Measurements from ENCODE around the gene SLC17A2. TPM values are rescaled to one million over a fixed set of nuclear protein-coding genes. Genes with fewer than 3 reads are reported as not detected.

The SLC17A2 gene
- total and polyA plus RNA-seq, 2 donors (not counting 1 experiment from before 2014, with no cell fraction given): not detected

- Histone ChIP-seq H3K27me3 (replicated peaks in 1 of 4; ENCODE audit: control extremely low read depth in 1 of 4, control insufficient read depth in 3 of 4, insufficient read depth in 4 of 4, low read length in 3 of 4) (no peaks in the 10 kb centered on the region), H3K36me3 (replicated peaks in 1 of 2; ENCODE audit: control extremely low read depth in 1 of 2, control insufficient read depth in 1 of 2, extremely low read depth in 1 of 2, insufficient read depth in 2 of 2, low read length in 1 of 2) (no peaks in the 10 kb centered on the region), H4K20me1 (ENCODE audit: control insufficient read depth, insufficient read depth, low read length, poor library complexity, severe bottlenecking) (no peaks in the 10 kb centered on the region), H2AFZ (ENCODE audit: insufficient read depth, low read depth, low read length, poor library complexity, severe bottlenecking) (no peak overlapping the region), H3K4me2 (replicated peaks; ENCODE audit: low read depth, low read length, poor library complexity, severe bottlenecking) (no peak overlapping the region), H3K9ac (ENCODE audit: low read length) (no peak overlapping the region), H3K9me3 (ENCODE audit: control extremely low read depth in 1 of 3, control insufficient read depth in 2 of 3, insufficient read depth in 1 of 3, low read length in 2 of 3) (no peaks in the 10 kb centered on the region), H3K4me1 (ENCODE audit: control insufficient read depth in 2 of 2, insufficient read depth in 2 of 2, low read length in 2 of 2) (no peaks in the 10 kb centered on the region), H3K79me2 (ENCODE audit: control insufficient read depth, insufficient read depth, low read length) (no peaks in the 10 kb centered on the region), H3K27ac (ENCODE audit: low read length in 2 of 2) (no peak overlapping the region), H3K4me3 (ENCODE audit: control extremely low read depth in 1 of 5, extremely low read depth in 1 of 5, insufficient read depth in 1 of 5, low read depth in 2 of 5, low read length in 4 of 5) (no peak overlapping the region)
- no peak overlapping the region for H3K4me3 Mint-ChIP-seq
- no peaks in the 10 kb centered on the region for H3K9me3 Mint-ChIP-seq (ENCODE audit: insufficient read depth)
- no peak for TF ChIP-seq EZH2 (IDR thresholded peaks at IDR 0.05; ENCODE audit: borderline replicate concordance, insufficient read depth, low read depth, low read length, poor library complexity, severe bottlenecking)
- no peak for TF ChIP-seq CTCF (IDR thresholded peaks at IDR 0.05)
- no peaks in the 10 kb centered on the region for H3K4me1 Mint-ChIP-seq
- peaks cover 10% of the 10 kb centered on the region for H3K27me3 Mint-ChIP-seq
- ChIA-PET CTCF (no interaction called here), POLR2A (no interaction called here)
- ATAC-seq (ENCODE audit: low read depth) (no peak), DNase-seq (no peak)
- intact Hi-C loops (cut with micrococcal nuclease): no loop called here
- H3K27ac Mint-ChIP-seq: no peak overlapping the region
- WGBS (ENCODE audit: insufficient coverage): 93% methylated on average over 2 of the region's 7 CpGs
Observed at GRCh38 chr6:25916789-25917490, 13.6 kb downstream of the SLC17A2 start.

- H3K27me3 Mint-ChIP-seq: peaks cover 10% of the 10 kb centered on the region
- ChIA-PET POLR2A (no interaction called here), CTCF (no interaction called here)
- Histone ChIP-seq H2AFZ (ENCODE audit: insufficient read depth, low read depth, low read length, poor library complexity, severe bottlenecking) (no peak overlapping the region), H3K4me2 (replicated peaks; ENCODE audit: low read depth, low read length, poor library complexity, severe bottlenecking) (no peak overlapping the region), H3K27me3 (replicated peaks in 1 of 4; ENCODE audit: control extremely low read depth in 1 of 4, control insufficient read depth in 3 of 4, insufficient read depth in 4 of 4, low read length in 3 of 4) (no peaks in the 10 kb centered on the region), H3K79me2 (ENCODE audit: control insufficient read depth, insufficient read depth, low read length) (no peaks in the 10 kb centered on the region), H3K36me3 (replicated peaks in 1 of 2; ENCODE audit: control extremely low read depth in 1 of 2, control insufficient read depth in 1 of 2, extremely low read depth in 1 of 2, insufficient read depth in 2 of 2, low read length in 1 of 2) (no peaks in the 10 kb centered on the region), H4K20me1 (ENCODE audit: control insufficient read depth, insufficient read depth, low read length, poor library complexity, severe bottlenecking) (no peaks in the 10 kb centered on the region), H3K27ac (ENCODE audit: low read length in 2 of 2) (no peak overlapping the region), H3K9me3 (ENCODE audit: control extremely low read depth in 1 of 3, control insufficient read depth in 2 of 3, insufficient read depth in 1 of 3, low read length in 2 of 3) (no peaks in the 10 kb centered on the region), H3K9ac (ENCODE audit: low read length) (no peak overlapping the region), H3K4me3 (ENCODE audit: control extremely low read depth in 1 of 5, extremely low read depth in 1 of 5, insufficient read depth in 1 of 5, low read depth in 2 of 5, low read length in 4 of 5) (no peak overlapping the region), H3K4me1 (ENCODE audit: control insufficient read depth in 2 of 2, insufficient read depth in 2 of 2, low read length in 2 of 2) (no peaks in the 10 kb centered on the region)
- H3K9me3 Mint-ChIP-seq (ENCODE audit: insufficient read depth): no peaks in the 10 kb centered on the region
- intact Hi-C loops (cut with micrococcal nuclease): no loop called here
- ATAC-seq (ENCODE audit: low read depth) (no peak), DNase-seq (no peak)
- H3K4me1 Mint-ChIP-seq: peaks cover 4% of the 10 kb centered on the region
- WGBS (ENCODE audit: insufficient coverage): 100% methylated on average over 1 of the region's 3 CpGs
- no peak for TF ChIP-seq CTCF (IDR thresholded peaks at IDR 0.05)
- no peak overlapping the region for H3K27ac Mint-ChIP-seq
- H3K4me3 Mint-ChIP-seq: no peak overlapping the region
Observed at GRCh38 chr6:25916330-25916729, 14.2 kb downstream of the SLC17A2 start.
